Esophagus muscularis mucosa (tissue), 4 donors: Measurements from ENCODE around the gene KLK1.

Experiments
- EP300 ChIP-seq: sonication (generic); formaldehyde crosslinking; IDR thresholded peaks from one replicate; pipeline ENCODE4 v1.6.1; 2017; ENCODE audit warnings: antibody characterized with exemption
- POLR2A ChIP-seq: fragments of 450-650 bp; IDR thresholded peaks from one replicate; pipeline ENCODE4 v1.6.1; 2017; ENCODE audit warnings: antibody characterized with exemption, moderate library complexity, mild to moderate bottlenecking, low read depth
- TF ChIP-seq, protein P1 (sequence below), 3 experiments: fragments of 200-600 bp in 2 of 3; fragments of 450-650 bp in 1 of 3; sonication (generic) in 2 of 3; IDR thresholded peaks; one replicate each; pipeline ENCODE4 v1.5.1; 2017 to 2019; ENCODE audit warnings: antibody characterized with exemption in 3 of 3, mild to moderate bottlenecking in 2 of 3, moderate library complexity in 1 of 3

- TF ChIP-seq, protein P1, sequence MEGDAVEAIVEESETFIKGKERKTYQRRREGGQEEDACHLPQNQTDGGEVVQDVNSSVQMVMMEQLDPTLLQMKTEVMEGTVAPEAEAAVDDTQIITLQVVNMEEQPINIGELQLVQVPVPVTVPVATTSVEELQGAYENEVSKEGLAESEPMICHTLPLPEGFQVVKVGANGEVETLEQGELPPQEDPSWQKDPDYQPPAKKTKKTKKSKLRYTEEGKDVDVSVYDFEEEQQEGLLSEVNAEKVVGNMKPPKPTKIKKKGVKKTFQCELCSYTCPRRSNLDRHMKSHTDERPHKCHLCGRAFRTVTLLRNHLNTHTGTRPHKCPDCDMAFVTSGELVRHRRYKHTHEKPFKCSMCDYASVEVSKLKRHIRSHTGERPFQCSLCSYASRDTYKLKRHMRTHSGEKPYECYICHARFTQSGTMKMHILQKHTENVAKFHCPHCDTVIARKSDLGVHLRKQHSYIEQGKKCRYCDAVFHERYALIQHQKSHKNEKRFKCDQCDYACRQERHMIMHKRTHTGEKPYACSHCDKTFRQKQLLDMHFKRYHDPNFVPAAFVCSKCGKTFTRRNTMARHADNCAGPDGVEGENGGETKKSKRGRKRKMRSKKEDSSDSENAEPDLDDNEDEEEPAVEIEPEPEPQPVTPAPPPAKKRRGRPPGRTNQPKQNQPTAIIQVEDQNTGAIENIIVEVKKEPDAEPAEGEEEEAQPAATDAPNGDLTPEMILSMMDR (IDR thresholded peaks at IDR 0.05): no peak
- TF ChIP-seq EP300 (no peak), POLR2A (no peak)
Measured at GRCh38 chr19:50832666-50833065, 9.1 kb upstream of the KLK1 start.
